Activated naive CD4-positive, alpha-beta T cell treated with anti-CD3 and anti-CD28 coated beads for 36 hours (primary cell): ENCODE data around the gene TBC1D4. TPM values are rescaled to one million over a fixed set of nuclear protein-coding genes. Genes with fewer than 3 reads are reported as not detected.
"Not testable (repeated sequence)": the region's sequence is repeated elsewhere in the genome, so short reads cannot be mapped to it uniquely, and the experiment has no call there.

Source experiments
- CTCF ChIA-PET: fragments of 350-600 bp; sonication (Branson Sonifier 250); formaldehyde crosslinking; loops from one replicate; lab custom pipeline; 2021; ENCODE audit warnings: antibody characterized with exemption; lab: Charles Lee
- DNase-seq: peaks from one replicate; pipeline ENCODE4 v3.0.0-alpha.2; 2020
- H3K27ac Mint-ChIP-seq: one replicate; pipeline ENCODE4 v1.8.0; 2021; ENCODE audit warnings: mild to moderate bottlenecking, mixed read lengths
- H3K27me3 Mint-ChIP-seq: one replicate; pipeline ENCODE4 v1.8.0; 2021; ENCODE audit warnings: low read depth, mixed read lengths
- H3K36me3 Mint-ChIP-seq: one replicate; pipeline ENCODE4 v1.8.0; 2021; ENCODE audit warnings: low read depth, mixed read lengths
- H3K4me1 Mint-ChIP-seq: one replicate; pipeline ENCODE4 v1.8.0; 2021; ENCODE audit warnings: low read depth, mixed read lengths
- H3K4me3 Mint-ChIP-seq: one replicate; pipeline ENCODE4 v1.8.0; 2021; ENCODE audit warnings: mild to moderate bottlenecking, moderate library complexity, mixed read lengths
- H3K9me3 Mint-ChIP-seq: one replicate; pipeline ENCODE4 v1.8.0; 2021; ENCODE audit warnings: mixed read lengths
- intact Hi-C: fragments of 100-400 bp; cut with micrococcal nuclease; formaldehyde crosslinking; loops from one replicate; pipeline ENCODE4 v1.15.1; 2023
- total RNA-seq, 2 experiments: library from RNA; stranded (reverse); gene quantifications; one replicate each; pipeline ENCODE4 v1.2.3, GENCODE V29; 2021

The TBC1D4 gene
- total RNA-seq, 2 experiments from 2014 or later, result 13.4 to 19.7 TPM

- H3K4me1 Mint-ChIP-seq, result no peaks in the 10 kb centered on the region
- H3K27ac Mint-ChIP-seq, result no peak overlapping the region
- no peaks in the 10 kb centered on the region for H3K36me3 Mint-ChIP-seq
- no peaks in the 10 kb centered on the region for H3K9me3 Mint-ChIP-seq
- intact Hi-C loops, result no loop called here
- CTCF ChIA-PET, result interaction anchor here (2.4 kb wide), 1 partner anchor 36 kb away, joined by 8 read pairs; no protein-coding TSS in a partner anchor
- H3K27me3 Mint-ChIP-seq, result peaks cover 9% of the 10 kb centered on the region
- no peak overlapping the region for H3K4me3 Mint-ChIP-seq
- DNase-seq, result no peak
These were observed 226.3 kb downstream of the TBC1D4 start for GRCh38 chr13:75255653-75256052.

- intact Hi-C loops, result no loop called here
- H3K9me3 Mint-ChIP-seq, result no peaks in the 10 kb centered on the region
- CTCF ChIA-PET, result no interaction called here
- H3K4me1 Mint-ChIP-seq, result no peaks in the 10 kb centered on the region
- H3K4me3 Mint-ChIP-seq, result no peak overlapping the region
- no peak for DNase-seq
- H3K27me3 Mint-ChIP-seq, result peaks cover 9% of the 10 kb centered on the region
- H3K36me3 Mint-ChIP-seq, result no peaks in the 10 kb centered on the region
- H3K27ac Mint-ChIP-seq, result no peak overlapping the region
These were observed 226.8 kb downstream of the TBC1D4 start for GRCh38 chr13:75255147-75255546.

GRCh38 chr13:75251188-75251587 lies 230.8 kb downstream of the TBC1D4 start:
- H3K27me3 Mint-ChIP-seq, result peaks cover 13% of the 10 kb centered on the region
- H3K36me3 Mint-ChIP-seq, result no peaks in the 10 kb centered on the region
- no peak overlapping the region for H3K27ac Mint-ChIP-seq
- intact Hi-C loops, result no loop called here
- H3K4me1 Mint-ChIP-seq, result no peaks in the 10 kb centered on the region
- H3K4me3 Mint-ChIP-seq, result no peak overlapping the region
- CTCF ChIA-PET, result no interaction called here
- DNase-seq, result no peak
- no peaks in the 10 kb centered on the region for H3K9me3 Mint-ChIP-seq

- no peak for DNase-seq
- peaks cover 13% of the 10 kb centered on the region for H3K27me3 Mint-ChIP-seq
- no peak overlapping the region for H3K4me3 Mint-ChIP-seq
- peaks cover 2% of the 10 kb centered on the region for H3K9me3 Mint-ChIP-seq
- no peak overlapping the region for H3K27ac Mint-ChIP-seq
- intact Hi-C loops, result no loop called here
- no peaks in the 10 kb centered on the region for H3K4me1 Mint-ChIP-seq
- CTCF ChIA-PET, result interaction anchor here (1.0 kb wide), 1 partner anchor 22 kb away, joined by 3 read pairs; no protein-coding TSS in a partner anchor
- no peaks in the 10 kb centered on the region for H3K36me3 Mint-ChIP-seq
These were observed 231.3 kb downstream of the TBC1D4 start for GRCh38 chr13:75250526-75251178.

GRCh38 chr13:75245578-75245977 lies 236.4 kb downstream of the TBC1D4 start:
- H3K27ac Mint-ChIP-seq, H3K4me1 Mint-ChIP-seq, DNase-seq, H3K4me3 Mint-ChIP-seq, H3K36me3 Mint-ChIP-seq, intact Hi-C loops, CTCF ChIA-PET, H3K27me3 Mint-ChIP-seq, H3K9me3 Mint-ChIP-seq: not testable (repeated sequence)

- H3K4me3 Mint-ChIP-seq, CTCF ChIA-PET, H3K27ac Mint-ChIP-seq, intact Hi-C loops, H3K4me1 Mint-ChIP-seq, H3K36me3 Mint-ChIP-seq, DNase-seq, H3K27me3 Mint-ChIP-seq, H3K9me3 Mint-ChIP-seq: not testable (repeated sequence)
These were observed 241.7 kb downstream of the TBC1D4 start for GRCh38 chr13:75240240-75240639.

GRCh38 chr13:75236774-75237173 lies 245.2 kb downstream of the TBC1D4 start:
- DNase-seq, result no peak
- H3K27ac Mint-ChIP-seq, result no peak overlapping the region
- no peak overlapping the region for H3K4me3 Mint-ChIP-seq
- CTCF ChIA-PET, result no interaction called here
- no peaks in the 10 kb centered on the region for H3K4me1 Mint-ChIP-seq
- H3K36me3 Mint-ChIP-seq, result peaks cover 3% of the 10 kb centered on the region
- intact Hi-C loops, result no loop called here
- H3K27me3 Mint-ChIP-seq, result peaks cover 2% of the 10 kb centered on the region
- peaks cover 6% of the 10 kb centered on the region for H3K9me3 Mint-ChIP-seq

Other genes with a start within 250 kb of the TBC1D4 start
- gene COMMD6, start 55.7 kb upstream of the TBC1D4 start, total RNA-seq, result 100 to 1,000 TPM in 1 of 2 experiments, 10 to 100 TPM in 1; 95.4 to 105 TPM
- 10 to 100 TPM; 37.3 to 37.6 TPM for gene UCHL3, start 67.6 kb upstream of the TBC1D4 start, total RNA-seq
- gene LMO7, start 154.2 kb upstream of the TBC1D4 start, total RNA-seq, result 10 to 100 TPM; 10.5 to 12.0 TPM